Subcutaneous adipose tissue (tissue), 4 donors: ENCODE data around the gene NRCAM. TPM values are rescaled to one million over a fixed set of nuclear protein-coding genes. Genes with fewer than 3 reads are reported as not detected.

Source experiments
- total RNA-seq, 4 donors: library from RNA; depleted of rRNA; stranded (reverse); fragments of >200 nt; gene quantifications; one replicate each; pipeline ENCODE4 v1.1.0, GENCODE V29; 2016
- TF ChIP-seq, protein P1 (sequence below): fragments of 450-650 bp; IDR thresholded peaks from one replicate; pipeline ENCODE4 v1.5.1; 2016; ENCODE audit warnings: low read depth, mild to moderate bottlenecking, control low read depth, antibody characterized with exemption, moderate library complexity

The NRCAM gene
- total RNA-seq, 4 donors from 2014 or later: 21.1 to 74.4 (median 49.3) TPM

DNA sequence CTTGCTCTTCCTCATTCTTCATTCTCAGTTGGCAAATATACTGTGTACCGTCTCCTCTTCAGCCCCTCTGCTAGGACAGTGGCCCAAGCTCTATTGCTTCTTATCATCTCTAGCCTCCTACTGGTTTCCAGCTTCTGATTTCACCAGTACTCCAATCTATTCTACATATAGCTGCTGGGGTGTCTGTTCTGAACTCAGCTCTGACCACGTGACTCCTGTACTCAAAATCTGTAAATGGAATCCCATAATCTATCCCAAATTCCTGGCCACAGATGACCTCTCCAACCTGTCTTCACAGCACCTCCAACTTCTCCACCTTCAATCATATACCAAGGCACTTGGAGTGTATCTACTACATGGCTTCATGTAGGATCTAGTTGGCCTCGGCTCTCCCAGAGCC lies 152.9 kb downstream of the NRCAM start:
- TF ChIP-seq, protein P1, sequence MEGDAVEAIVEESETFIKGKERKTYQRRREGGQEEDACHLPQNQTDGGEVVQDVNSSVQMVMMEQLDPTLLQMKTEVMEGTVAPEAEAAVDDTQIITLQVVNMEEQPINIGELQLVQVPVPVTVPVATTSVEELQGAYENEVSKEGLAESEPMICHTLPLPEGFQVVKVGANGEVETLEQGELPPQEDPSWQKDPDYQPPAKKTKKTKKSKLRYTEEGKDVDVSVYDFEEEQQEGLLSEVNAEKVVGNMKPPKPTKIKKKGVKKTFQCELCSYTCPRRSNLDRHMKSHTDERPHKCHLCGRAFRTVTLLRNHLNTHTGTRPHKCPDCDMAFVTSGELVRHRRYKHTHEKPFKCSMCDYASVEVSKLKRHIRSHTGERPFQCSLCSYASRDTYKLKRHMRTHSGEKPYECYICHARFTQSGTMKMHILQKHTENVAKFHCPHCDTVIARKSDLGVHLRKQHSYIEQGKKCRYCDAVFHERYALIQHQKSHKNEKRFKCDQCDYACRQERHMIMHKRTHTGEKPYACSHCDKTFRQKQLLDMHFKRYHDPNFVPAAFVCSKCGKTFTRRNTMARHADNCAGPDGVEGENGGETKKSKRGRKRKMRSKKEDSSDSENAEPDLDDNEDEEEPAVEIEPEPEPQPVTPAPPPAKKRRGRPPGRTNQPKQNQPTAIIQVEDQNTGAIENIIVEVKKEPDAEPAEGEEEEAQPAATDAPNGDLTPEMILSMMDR: no peak

DNA sequence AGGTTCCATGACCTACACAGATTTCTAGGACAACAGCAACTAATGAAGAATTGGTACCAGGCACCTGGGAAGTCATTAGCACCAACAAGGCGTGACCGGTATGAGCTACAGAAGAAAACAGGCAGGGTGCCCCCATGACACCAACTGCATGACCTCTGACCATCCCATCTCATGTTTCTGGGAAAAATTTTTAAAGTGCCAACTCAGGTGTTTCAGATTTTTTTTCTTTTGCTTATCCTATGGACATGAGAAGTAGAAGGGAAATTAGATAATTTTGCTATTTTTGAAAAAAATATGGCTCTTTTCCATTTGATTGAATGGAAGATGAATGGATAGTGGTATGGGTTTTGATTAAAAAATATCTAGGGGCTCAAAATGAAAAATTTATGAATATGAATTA lies 154.8 kb downstream of the NRCAM start:
- TF ChIP-seq, protein P1: no peak

DNA sequence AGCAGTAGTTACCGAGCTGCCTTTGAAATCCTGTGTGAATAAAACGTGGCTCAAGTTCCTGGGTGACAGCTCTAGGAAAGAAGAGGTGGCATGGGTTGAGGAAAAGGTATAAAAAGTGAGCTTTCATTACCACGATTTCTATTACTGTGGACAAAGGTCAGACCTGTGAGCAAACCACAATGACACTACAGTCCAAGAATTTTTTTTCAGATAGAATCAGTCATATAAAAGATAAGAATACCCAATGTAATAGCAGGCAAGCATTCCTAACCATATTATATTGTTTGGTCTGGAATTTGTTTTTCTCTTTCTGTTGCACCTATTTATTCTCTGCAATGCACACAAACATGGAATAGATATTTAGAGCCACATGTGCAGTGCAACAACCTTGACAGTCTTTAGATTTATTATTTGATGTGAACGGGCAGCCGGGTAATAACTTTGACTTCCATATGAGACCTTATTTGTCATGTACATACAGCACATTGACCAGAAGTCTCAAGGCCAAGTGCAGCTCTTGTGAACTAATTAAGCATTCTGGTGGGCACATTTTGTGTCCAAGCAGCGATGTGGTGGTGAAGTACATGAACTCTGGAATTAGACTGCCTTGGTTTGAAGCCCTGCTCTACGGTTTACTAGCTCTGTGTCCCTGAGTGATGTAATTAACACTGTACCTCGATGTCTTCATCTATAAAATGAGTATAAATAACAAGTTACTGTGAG lies 156.8 kb downstream of the NRCAM start:
- TF ChIP-seq, protein P1: no peak

DNA sequence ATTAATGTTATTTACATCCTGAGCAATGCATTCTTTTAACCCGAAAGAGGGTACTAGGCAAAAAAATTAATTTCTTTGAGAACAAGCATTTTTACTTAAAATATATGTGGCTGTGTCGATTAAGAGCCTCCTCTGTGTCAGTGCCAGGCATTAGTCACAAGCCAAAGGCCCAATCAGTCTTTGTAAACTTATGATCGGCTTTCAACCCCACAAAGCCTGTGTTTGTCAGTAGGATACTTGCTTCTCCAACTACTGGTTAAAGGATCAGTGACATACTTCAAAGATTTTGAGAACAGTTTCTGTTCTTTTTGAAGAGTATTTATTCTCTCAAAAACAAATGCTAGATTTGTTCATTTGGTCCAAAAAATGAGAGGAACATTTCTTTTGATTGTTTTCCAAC lies 159.3 kb downstream of the NRCAM start:
- TF ChIP-seq, protein P1: no peak

DNA sequence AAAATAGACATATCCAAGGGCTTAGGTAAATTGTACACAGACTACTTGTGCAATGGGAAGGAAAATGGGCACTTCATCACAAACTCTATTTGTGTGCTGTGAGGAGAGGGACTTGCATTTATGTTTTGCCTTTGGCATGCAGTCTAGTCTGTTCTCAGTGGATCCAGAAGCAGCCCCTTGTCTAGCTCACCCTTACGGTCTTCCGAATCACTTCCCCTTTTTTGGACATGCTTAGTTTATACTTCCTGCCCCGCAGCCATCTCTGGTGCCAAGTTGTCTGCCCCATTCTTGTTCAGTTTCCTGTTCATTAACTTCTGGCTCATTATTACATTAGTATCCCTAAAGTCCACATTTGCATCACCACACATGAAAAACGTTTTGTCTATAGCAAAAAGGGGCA lies 161.6 kb downstream of the NRCAM start:
- TF ChIP-seq, protein P1: no peak

DNA sequence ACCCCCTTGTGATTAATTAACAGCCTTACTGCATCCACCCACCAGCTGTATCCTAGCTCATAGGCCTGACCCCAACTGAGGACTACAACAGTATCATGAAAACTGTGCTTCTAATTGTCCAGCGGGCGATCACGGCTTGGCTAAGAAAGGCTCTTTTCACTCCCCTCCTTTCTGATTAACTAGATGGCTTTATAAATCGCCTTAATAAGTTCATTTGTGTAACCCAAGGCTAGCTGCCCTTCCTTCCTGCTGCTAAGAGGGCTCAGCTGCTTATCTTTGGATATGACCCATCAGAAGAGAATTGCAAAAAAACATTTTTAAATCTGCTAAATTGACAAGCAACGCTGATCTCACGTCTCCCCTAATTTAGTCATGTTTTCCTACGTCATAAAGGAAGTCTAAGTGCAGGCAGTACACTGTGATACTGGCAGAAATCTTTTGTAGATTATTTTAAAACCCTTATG lies 163.1 kb downstream of the NRCAM start:
- TF ChIP-seq, protein P1: no peak

DNA sequence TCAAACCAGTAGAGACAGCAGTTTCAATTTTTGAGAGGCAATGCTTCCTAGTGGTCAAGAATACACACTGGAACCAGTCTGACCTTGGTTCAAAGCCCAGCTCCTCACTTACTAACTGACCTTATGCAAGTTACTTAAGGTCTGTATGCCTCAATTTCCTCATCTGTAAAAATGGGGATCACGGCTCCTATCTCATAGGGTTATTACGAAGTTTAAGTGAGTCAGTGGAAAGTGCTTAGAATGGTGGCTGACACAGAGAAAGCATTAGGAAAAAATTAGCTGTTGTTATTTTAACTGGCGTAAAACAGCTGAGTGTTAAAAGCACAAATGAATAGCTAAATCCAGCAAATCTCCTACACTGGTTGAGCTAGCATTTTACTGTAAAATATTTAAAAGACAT lies 163.7 kb downstream of the NRCAM start:
- TF ChIP-seq, protein P1: no peak
